HG02884 (cell line): ENCODE data around the gene GNAO1.

Experiments used
- ATAC-seq: cut with Tn5 transposase; IDR thresholded peaks from one replicate; pipeline ENCODE4 v1.9.1; 2021; ENCODE audit warnings: mild to moderate bottlenecking, moderate library complexity; ENCODE audit not compliant: unreplicated experiment

GNAO1 gene

GRCh38 chr16:56234737-56235136 lies 43.4 kb downstream of the GNAO1 start:
- ATAC-seq, result no peak

DNA sequence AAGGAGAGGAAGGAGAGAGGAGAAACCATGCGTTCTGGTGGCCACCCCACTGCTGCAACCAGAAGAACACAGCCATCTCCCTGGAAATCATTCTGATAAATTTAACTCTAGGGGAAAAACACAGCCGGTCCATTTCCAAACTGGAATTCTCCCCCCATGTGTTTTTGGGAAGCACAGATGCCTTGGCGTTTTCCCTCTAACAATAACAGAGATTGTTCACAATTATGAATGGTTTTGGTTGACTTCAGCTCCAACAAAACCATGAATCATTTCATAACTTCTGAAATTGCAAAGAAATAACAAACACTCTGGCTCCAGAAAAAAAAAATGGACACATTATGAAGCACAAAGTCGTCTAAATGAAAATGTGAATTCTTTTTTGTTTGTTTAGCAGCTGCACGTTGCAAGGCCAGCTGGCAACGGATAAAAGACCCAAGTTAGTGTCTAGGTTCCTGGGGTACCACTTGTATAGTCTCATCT lies 46.2 kb downstream of the GNAO1 start:
- ATAC-seq, result no peak

- ATAC-seq, result no peak
Measured at GRCh38 chr16:56238188-56238587, 46.9 kb downstream of the GNAO1 start.

DNA sequence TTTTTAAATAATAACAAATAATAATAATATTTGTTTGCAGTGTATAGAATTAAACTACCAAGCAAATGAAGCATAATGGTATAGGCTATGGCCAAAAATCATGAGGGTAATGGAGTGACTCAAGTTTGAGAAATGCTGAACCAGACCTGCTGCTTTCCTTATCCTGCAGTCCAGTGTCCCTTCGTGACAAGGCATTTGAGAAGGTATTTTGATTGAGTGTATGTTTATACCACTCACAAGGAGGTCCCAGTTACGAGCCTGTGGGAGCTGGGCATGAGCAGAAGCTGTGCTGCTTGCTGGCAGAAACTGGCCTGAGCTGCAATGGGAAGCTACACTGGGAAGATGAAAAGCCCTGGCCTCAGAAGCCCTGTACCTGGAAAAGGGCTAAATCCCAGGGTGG lies 50.3 kb downstream of the GNAO1 start:
- no peak for ATAC-seq

DNA sequence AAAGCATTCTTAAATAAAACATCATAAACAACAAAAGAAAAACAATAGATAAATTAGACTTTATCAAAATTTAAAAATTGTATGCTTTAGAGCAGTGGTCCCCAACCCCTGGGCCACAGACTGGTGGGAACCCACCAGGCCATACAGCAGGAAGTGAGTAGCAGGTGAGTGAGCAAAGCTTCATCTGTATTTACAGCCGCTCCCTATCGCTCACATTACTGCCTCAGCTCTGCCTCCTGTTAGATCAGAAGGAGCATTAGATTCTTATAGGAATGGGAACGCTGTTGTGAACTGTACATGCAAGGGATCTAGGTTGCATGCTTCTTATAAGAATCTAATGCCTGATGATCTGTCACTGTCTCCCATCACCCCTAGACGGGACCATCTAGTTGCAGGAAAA lies 51.5 kb downstream of the GNAO1 start:
- ATAC-seq, result no peak

GRCh38 chr16:56244612-56245011 lies 53.3 kb downstream of the GNAO1 start:
- no peak for ATAC-seq

DNA sequence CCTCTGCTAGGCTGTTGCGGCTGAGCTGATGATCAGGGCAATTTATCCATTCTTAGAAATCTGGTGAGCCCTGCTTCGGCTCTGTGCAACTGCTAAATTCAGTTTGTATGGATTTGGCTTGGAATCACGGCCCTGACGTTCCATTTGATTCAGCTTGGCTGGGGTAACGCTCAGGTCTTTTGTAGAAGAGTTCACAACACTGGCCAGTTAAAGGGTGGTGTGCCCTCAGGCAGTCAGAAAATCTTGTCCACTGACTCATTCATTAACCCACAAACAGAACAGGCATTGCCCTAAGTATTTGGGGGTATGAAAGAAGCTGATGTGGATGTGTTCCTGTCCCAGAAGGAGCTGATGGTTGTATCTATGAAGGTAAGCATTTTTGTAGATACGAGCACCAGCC lies 53.9 kb downstream of the GNAO1 start:
- ATAC-seq, result no peak

DNA sequence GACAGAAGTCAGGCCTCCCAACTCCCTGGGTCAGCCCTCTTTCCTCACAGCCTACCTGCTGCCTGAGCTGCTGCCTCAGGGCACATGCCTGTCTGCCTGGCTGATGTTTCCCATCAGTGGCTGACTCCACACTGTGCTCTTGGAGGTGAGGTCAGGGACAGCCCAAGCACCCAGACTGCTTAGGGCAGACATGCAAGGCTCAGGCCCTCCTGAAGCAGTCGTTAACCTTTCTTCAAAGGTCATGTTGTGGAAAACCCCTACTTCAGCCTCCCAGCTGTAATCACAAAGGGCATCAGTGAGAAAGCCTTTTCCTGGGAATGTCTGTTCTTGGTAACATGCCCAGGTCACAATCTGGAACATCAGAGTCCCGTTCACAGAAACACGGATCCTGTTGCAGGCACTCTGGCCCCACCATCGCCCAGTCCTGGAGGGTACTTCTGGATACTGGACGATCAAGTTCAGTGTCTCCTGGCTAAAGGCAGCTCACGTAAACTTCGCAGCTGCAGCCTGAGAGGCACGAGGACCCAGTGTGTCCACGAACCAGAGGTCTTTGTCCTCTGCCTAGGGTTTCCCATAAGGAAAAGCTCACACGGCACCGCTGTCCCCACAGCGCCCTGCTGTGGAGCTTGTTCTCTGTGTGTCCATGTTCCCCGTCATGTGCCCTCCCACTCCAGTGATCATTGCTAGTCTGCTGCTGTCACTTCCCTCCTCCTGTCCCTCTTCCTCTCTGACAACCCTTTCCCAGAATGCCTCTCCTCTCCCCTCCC lies 54.9 kb downstream of the GNAO1 start:
- ATAC-seq, result no peak

GRCh38 chr16:56247018-56247417 lies 55.7 kb downstream of the GNAO1 start:
- ATAC-seq, result no peak

DNA sequence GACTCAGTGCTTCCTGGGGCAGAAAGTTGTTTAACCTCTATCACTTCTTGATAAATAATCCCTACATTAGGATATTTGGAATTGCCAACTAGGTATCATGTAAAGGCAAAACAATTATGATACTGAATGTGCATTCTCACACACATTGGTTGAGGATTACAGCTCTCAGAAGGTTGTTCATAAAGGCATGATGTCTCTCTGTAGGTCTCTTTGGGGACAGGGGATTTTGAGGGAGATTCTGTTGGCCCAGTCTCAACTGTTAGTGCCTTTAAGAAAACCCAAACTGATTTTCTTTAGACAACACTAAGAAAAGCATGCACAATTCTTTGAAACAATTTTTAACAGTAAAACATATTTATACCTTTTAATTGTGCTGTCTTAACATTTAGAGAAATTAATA lies 56.5 kb downstream of the GNAO1 start:
- ATAC-seq, result no peak

DNA sequence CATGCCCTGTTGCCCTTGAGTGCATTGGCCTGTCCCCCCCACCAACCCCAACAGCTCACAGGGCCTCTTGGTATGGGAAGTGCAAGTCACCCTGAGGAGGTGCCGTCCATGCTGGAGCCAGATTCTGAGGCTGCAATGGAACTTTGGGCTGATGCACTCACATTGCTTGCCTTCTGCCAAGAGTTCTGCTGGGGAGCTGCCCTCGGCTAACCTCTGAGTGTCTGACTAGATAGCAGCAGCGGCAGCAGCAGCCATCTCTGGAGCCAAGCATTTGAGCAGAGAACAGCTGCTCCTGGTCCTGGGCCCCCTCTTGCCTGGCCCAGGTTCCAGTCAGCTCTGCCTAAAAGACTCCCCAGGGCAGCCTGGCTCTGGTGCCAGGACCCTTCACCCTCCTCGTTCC lies 61.5 kb downstream of the GNAO1 start:
- ATAC-seq, result no peak

DNA sequence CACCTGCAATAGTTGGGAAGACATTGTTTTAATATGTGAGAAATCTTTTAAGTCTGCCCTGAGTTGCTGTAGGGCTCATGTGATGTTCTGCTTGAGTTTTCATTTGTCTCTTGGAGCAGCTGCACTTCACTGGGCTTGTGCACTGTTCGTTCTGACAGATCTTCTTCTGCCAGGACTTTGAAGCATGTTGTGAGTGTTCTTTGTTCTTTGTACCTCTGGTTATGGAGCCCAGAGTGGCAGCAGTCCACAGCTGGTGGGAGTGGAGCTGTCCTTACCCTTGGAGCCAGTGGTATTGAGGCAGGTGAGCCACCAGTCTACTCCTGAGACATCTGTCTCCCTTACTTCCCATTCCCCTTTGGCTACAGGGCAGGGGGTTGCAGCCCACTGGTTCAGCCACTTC lies 64.6 kb downstream of the GNAO1 start:
- no peak for ATAC-seq

- ATAC-seq, result no peak
Measured at GRCh38 chr16:56257239-56257638, 66.0 kb downstream of the GNAO1 start.

- ATAC-seq, result no peak
Measured at GRCh38 chr16:56257666-56258342, 66.5 kb downstream of the GNAO1 start.

DNA sequence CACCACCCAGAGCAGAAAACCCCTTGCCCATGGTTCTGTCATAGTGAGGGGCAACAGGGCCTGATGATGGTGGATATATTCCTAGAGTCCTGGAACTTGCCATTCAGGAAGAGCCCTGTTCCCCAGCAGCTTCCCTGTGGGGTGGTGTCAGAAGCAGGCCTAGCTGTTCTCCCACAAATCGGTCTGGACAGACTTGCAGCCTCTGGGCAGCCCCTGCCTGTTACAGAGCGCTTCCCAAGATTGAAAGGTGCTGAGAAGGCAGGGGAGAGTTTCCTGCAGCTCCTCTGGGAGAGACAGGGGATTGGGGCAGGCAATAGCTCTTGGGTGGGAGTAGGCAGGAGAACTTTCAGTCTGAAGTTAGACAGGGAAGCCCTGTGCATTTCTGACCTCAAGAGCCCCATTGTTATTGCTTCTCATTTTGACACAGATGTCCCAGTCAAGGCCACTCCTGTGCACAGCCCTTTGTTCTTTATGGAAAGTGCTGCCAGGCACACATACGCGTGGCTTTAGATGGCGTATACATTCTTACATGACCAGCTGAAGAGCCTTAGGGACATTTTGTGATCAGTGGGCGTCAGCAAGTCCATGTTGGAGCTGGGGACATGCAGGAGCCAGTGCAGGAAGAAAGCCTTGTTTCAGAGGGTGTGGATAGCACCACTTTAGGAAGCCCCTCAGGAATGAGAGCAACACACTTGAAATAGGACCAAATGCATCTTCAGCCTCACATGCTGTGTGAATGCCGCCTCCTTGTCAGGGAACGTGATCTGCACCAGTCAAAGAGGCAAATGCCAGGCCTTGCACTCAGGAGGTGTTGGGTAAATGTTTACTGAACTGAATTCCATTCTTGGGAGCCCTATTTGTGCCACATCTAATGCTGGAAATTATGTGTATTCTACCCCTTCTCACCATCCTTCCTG lies 67.5 kb downstream of the GNAO1 start:
- ATAC-seq, result no peak

GRCh38 chr16:56259425-56259779 lies 68.1 kb downstream of the GNAO1 start:
- ATAC-seq, result no peak

GRCh38 chr16:56260378-56261160 lies 69.3 kb downstream of the GNAO1 start:
- ATAC-seq, result no peak

GRCh38 chr16:56261656-56262055 lies 70.4 kb downstream of the GNAO1 start:
- ATAC-seq, result no peak

GRCh38 chr16:56262148-56262547 lies 70.9 kb downstream of the GNAO1 start:
- no peak for ATAC-seq

- no peak for ATAC-seq
Measured at GRCh38 chr16:56262551-56263245, 71.4 kb downstream of the GNAO1 start.
